Lower leg skin (tissue), 4 donors: Measurements from ENCODE around the gene DHX36. TPM values are rescaled to one million over a fixed set of nuclear protein-coding genes. Genes with fewer than 3 reads are reported as not detected.

Experiments used
- DNase-seq, 2 donors: peaks; one replicate each; pipeline ENCODE4 v3.0.0-alpha.2; 2019; ENCODE audit warnings: low spot score in 2 of 2
- H3K4me3 ChIP-seq: fragments of 200-600 bp; sonication (generic); 2 replicates; pipeline ENCODE4 v1.5.1; 2017; ENCODE audit warnings: mild to moderate bottlenecking, low read depth; ENCODE audit not compliant: poor library complexity, severe bottlenecking
- POLR2A ChIP-seq, 2 donors: fragments of 450-650 bp; IDR thresholded peaks; one replicate each; pipeline ENCODE4 v1.6.1; 2016 to 2017; ENCODE audit warnings: antibody characterized with exemption in 2 of 2, mild to moderate bottlenecking in 1 of 2, moderate library complexity in 1 of 2
- WGBS, 2 donors: methylation state at CpG; one replicate each; pipeline ENCODE4 v1.1.5; 2018; 5-methylcytosine and 5-hydroxymethylcytosine counted together
- intact Hi-C: fragments of 100-400 bp; cut with DNase I; formaldehyde crosslinking; loops from one replicate; pipeline ENCODE4 v1.15.0; 2023; ENCODE audit warnings: low total_unique reads
- total RNA-seq, 4 donors: library from RNA; depleted of rRNA; stranded (reverse); fragments of >200 nt; gene quantifications; one replicate each; pipeline ENCODE4 v1.1.0, GENCODE V29; 2016
- TF ChIP-seq, protein P1 (sequence below), 3 donors: fragments of 450-650 bp; IDR thresholded peaks; one replicate each; pipeline ENCODE4 v1.5.1; 2016; ENCODE audit warnings: antibody characterized with exemption in 3 of 3, mild to moderate bottlenecking in 3 of 3, moderate library complexity in 2 of 3

The DHX36 gene
- total RNA-seq, 4 donors from 2014 or later: 25.8 to 55.5 (median 40.8) TPM

GRCh38 chr3:154316974-154317767 is 7.1 kb downstream of the DHX36 start:
- intact Hi-C loops: no loop called here
- no peak for DNase-seq
- H3K4me3 ChIP-seq: no peak overlapping the region
- TF ChIP-seq, protein P1, sequence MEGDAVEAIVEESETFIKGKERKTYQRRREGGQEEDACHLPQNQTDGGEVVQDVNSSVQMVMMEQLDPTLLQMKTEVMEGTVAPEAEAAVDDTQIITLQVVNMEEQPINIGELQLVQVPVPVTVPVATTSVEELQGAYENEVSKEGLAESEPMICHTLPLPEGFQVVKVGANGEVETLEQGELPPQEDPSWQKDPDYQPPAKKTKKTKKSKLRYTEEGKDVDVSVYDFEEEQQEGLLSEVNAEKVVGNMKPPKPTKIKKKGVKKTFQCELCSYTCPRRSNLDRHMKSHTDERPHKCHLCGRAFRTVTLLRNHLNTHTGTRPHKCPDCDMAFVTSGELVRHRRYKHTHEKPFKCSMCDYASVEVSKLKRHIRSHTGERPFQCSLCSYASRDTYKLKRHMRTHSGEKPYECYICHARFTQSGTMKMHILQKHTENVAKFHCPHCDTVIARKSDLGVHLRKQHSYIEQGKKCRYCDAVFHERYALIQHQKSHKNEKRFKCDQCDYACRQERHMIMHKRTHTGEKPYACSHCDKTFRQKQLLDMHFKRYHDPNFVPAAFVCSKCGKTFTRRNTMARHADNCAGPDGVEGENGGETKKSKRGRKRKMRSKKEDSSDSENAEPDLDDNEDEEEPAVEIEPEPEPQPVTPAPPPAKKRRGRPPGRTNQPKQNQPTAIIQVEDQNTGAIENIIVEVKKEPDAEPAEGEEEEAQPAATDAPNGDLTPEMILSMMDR (IDR thresholded peaks at IDR 0.05): no peak
- no peak for TF ChIP-seq POLR2A (IDR thresholded peaks at IDR 0.05)
- 81 to 83% methylated on average over 5 of the region's 5 CpGs for WGBS, 2 donors

DNA sequence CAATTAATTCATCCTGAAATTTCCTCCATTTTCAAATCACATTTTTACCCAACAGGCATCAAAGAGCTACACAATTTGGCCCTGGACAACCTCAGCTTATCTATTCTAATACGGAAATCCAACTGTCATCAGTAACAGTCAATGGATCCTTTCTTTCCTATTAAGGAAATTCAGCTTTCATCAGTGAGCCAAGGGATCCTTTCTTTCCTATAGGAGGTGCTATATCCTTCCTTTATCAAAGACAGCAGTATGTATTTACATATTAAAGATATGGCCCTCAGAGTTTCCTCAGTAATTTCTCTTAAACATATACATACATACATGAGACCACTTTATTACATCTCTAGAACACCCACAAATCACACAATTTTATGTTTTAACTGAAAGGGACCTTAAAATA is 10.1 kb downstream of the DHX36 start:
- intact Hi-C loops: no loop called here
- 97 to 100% methylated on average over 1 of the region's 1 CpG for WGBS, 2 donors
- TF ChIP-seq, protein P1 (IDR thresholded peaks at IDR 0.05): no peak
- no peak for TF ChIP-seq POLR2A (IDR thresholded peaks at IDR 0.05)
- H3K4me3 ChIP-seq: no peak overlapping the region
- DNase-seq: no peak

DNA sequence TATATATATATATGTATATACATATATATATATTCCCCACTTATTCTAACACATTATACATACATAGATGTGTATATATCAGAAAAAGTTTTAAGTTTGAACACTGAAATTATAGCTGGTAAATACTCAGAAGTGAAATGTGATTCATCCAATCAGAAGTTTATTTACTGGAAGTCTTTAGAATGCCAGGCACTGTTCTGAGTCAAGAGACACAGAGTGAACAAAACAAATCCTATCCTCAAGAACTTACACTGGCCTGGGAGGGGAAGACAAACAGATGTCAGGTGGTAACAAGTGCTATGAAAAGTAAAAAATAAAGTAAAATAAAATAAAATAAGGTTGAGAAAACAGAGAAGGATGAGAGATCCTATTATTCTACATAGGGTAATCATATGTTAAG is 13.4 kb downstream of the DHX36 start:
- no peak for DNase-seq
- intact Hi-C loops: no loop called here
- TF ChIP-seq, protein P1 (IDR thresholded peaks at IDR 0.05): no peak
- no peak for TF ChIP-seq POLR2A (IDR thresholded peaks at IDR 0.05)
- H3K4me3 ChIP-seq: no peak overlapping the region

DNA sequence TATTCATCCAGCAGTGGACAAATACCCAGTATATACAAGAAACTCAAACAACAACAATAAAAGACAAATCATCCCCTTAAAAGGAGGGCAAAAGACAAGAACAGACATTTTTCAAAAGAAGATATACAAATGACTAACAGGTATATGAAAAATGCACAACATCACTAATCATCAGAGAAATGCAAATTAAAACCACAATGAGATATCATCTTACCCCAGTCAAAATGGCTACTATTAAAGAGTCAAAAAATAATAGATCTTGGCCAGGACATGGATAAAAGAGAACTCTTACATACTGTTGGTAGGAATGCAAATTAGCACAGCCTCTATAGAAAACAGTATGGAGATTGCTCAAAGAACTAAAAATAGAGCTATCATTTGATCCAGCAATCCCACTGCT is 16.9 kb downstream of the DHX36 start:
- no peak for DNase-seq
- intact Hi-C loops: no loop called here
- TF ChIP-seq, protein P1 (IDR thresholded peaks at IDR 0.05): no peak
- no peak for TF ChIP-seq POLR2A (IDR thresholded peaks at IDR 0.05)
- no peak overlapping the region for H3K4me3 ChIP-seq

DNA sequence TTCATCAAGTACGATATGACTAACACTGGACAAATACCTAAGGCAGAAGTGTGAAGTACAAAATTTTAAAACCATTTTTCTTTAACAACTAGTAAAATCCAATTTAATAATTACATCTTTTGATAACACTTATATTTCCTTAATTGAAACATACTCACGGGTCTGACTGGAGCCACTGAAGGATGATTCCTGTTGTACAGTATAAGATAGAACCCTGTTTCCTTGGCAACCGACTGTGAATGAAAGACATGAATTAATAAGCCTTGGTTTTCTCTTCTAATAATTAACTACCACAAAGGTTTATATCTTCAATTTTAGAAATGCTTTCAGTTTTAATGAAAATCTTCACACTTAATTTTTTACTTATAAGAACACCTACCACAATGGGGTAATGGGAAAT is 19.4 kb downstream of the DHX36 start:
- no peak for TF ChIP-seq POLR2A (IDR thresholded peaks at IDR 0.05)
- TF ChIP-seq, protein P1 (IDR thresholded peaks at IDR 0.05): no peak
- H3K4me3 ChIP-seq: no peak overlapping the region
- DNase-seq: no peak
- intact Hi-C loops: no loop called here
- WGBS, 2 donors: 94 to 97% methylated on average over 3 of the region's 3 CpGs
